Upper lobe of left lung (tissue), 4 donors: ENCODE measurements around the gene ATP1A2.

Experiments
- EP300 ChIP-seq, 4 donors: sonication (generic); formaldehyde crosslinking; IDR thresholded peaks; one replicate each; pipeline ENCODE4 v1.5.1; 2017; ENCODE audit warnings: antibody characterized with exemption in 4 of 4, control low read depth in 2 of 4
- POLR2A ChIP-seq, 4 donors: fragments of 450-650 bp; IDR thresholded peaks; one replicate each; pipeline ENCODE4 v1.5.1; 2016 to 2017; ENCODE audit warnings: antibody characterized with exemption in 4 of 4, mild to moderate bottlenecking in 2 of 4
- TF ChIP-seq, protein P1 (sequence below), 6 experiments: fragments of 450-650 bp in 4 of 6; fragments of 200-600 bp in 2 of 6; sonication (generic) in 2 of 6; IDR thresholded peaks; one replicate each; pipeline ENCODE4 v1.5.1; 2016 to 2019; ENCODE audit warnings: antibody characterized with exemption in 6 of 6

DNA sequence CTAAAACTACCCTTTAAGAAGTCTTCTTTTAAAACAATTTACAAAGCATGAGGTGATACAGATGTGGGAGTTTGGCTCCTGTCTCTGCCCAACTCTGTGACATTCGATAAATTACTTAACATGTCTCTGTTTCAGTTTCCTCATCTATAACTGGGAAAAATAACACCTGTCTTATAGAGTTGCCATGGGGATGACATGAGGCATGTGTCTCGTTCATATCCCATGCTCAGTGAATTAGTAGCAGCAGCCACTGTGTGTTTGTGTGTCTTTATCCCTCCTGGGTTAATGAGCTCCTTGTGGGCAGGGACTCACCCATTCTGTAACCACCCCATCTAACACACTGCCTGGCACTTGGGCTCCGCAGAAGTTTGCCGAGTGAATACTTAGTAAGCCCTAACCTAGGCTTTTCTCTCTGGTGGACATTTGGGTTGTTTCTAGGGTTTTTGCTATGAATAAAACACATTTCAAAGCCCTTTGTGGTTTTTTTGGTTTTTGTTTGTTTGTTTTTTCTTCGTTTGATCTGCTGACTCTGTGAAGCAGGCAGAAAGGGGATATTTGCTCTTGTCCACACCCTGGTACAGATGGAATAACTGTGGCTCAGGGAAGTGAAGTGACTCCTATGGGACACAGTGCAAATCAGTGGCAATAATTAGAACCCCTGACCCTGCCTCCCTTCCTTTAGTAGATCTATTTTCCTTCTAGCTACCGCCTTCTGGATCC lies 35.0 kb upstream of the ATP1A2 start:
- TF ChIP-seq, protein P1, sequence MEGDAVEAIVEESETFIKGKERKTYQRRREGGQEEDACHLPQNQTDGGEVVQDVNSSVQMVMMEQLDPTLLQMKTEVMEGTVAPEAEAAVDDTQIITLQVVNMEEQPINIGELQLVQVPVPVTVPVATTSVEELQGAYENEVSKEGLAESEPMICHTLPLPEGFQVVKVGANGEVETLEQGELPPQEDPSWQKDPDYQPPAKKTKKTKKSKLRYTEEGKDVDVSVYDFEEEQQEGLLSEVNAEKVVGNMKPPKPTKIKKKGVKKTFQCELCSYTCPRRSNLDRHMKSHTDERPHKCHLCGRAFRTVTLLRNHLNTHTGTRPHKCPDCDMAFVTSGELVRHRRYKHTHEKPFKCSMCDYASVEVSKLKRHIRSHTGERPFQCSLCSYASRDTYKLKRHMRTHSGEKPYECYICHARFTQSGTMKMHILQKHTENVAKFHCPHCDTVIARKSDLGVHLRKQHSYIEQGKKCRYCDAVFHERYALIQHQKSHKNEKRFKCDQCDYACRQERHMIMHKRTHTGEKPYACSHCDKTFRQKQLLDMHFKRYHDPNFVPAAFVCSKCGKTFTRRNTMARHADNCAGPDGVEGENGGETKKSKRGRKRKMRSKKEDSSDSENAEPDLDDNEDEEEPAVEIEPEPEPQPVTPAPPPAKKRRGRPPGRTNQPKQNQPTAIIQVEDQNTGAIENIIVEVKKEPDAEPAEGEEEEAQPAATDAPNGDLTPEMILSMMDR (IDR thresholded peaks at IDR 0.05), result no peak
- no peak for TF ChIP-seq POLR2A (IDR thresholded peaks at IDR 0.05)
- TF ChIP-seq EP300 (IDR thresholded peaks at IDR 0.05), result no peak
